ENCODE data around the gene HOXD8.

HOXD8 gene

DNA sequence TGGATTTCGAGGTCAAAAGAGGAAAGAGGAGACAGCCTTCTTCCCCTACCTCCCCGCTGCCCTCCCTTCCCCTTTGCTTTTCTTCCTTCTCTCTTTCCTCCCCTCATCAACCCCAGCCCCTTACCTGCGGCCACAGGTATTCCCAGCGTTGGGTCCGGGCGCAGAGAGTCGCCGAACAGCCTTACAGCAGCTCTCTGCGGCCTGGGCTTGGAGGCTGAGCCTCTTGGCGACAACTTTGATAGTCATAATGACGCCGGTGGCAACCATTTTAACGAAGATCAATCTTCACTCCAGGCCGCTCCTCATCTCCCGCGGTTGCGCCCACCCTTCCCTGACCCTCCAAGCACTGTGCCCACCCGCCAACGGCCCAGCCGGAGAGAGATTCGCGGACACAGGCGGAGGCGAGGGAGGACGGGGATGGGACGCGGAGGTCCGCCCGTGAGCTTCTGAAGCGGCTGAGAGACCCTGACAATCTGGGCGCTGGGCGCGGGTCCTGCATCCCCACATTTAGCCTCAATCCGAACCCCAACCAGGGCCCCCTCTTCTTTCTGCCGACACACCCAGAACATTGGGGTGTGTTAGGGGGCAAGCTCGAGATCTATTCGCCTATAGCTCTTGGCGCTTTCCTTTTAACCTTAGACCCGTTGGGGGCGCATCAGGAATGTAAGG is 44.3 kb upstream of the HOXD8 start:
- H3K27ac ChIP-seq (ENCODE audit: low read length), result no peak overlapping the region
- no peak overlapping the region for H3K4me3 ChIP-seq (ENCODE audit: low read length)
- no peaks in the 10 kb centered on the region for H3K4me1 ChIP-seq (ENCODE audit: control insufficient read depth, low read depth, low read length)
- H3K36me3 ChIP-seq (ENCODE audit: control insufficient read depth, low read depth, low read length), result no peaks in the 10 kb centered on the region
- H3K9me3 ChIP-seq (ENCODE audit: control insufficient read depth, low read depth, low read length), result no peaks in the 10 kb centered on the region
- peaks cover 100% of the 10 kb centered on the region for H3K27me3 ChIP-seq (ENCODE audit: control insufficient read depth, insufficient read depth, low read length)
- no peak overlapping the region for H3K9ac ChIP-seq (ENCODE audit: low read length)

DNA sequence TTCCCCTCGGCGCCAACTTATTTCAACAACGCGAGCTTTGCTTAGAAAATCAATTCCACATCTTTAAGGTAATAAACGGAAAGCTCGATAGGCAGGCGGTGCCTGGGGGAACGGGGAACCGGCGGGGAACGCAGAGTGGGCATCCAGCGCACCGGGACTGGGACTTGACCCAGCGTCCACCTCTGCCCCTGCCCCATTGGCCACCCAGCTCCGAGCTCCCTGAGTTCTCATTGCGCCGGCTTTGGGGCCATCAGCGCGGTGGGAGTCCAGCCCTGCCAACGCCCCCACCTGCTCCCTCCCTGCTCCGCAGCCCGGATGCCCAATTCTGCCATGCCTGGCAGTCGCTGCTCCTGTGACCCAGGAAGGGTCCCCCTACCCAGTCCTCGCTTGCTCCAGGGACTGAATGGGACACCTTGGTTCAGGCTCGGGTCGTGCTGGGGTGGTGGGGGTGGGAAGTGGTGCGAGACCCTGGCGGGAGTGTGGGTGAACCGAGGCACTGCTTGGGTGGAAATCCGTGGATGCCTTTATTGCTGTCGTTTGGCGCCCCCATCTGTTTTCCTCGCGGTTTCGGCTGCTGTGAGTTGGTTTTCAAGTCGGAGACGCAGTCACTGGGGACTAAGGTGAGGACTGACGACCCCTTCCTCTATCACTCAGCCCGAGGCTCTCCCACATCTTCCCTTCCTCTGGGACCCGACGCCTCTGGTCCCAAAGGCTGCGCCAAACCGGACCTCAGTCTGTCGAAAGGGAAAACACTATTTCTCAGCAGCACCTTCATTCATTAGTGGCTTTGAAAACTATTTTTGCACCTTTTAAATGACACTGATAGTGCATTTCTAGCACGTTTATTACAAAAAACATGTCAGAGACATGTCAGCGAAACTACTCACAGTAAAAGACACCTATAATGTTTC is 43.4 kb upstream of the HOXD8 start:
- peaks cover 100% of the 10 kb centered on the region for H3K27me3 ChIP-seq (ENCODE audit: control insufficient read depth, insufficient read depth, low read length)
- no peak overlapping the region for H3K27ac ChIP-seq (ENCODE audit: low read length)
- no peak overlapping the region for H3K4me3 ChIP-seq (ENCODE audit: low read length)
- H3K36me3 ChIP-seq (ENCODE audit: control insufficient read depth, low read depth, low read length), result no peaks in the 10 kb centered on the region
- H3K9ac ChIP-seq (ENCODE audit: low read length), result no peak overlapping the region
- no peaks in the 10 kb centered on the region for H3K4me1 ChIP-seq (ENCODE audit: control insufficient read depth, low read depth, low read length)
- H3K9me3 ChIP-seq (ENCODE audit: control insufficient read depth, low read depth, low read length), result no peaks in the 10 kb centered on the region

DNA sequence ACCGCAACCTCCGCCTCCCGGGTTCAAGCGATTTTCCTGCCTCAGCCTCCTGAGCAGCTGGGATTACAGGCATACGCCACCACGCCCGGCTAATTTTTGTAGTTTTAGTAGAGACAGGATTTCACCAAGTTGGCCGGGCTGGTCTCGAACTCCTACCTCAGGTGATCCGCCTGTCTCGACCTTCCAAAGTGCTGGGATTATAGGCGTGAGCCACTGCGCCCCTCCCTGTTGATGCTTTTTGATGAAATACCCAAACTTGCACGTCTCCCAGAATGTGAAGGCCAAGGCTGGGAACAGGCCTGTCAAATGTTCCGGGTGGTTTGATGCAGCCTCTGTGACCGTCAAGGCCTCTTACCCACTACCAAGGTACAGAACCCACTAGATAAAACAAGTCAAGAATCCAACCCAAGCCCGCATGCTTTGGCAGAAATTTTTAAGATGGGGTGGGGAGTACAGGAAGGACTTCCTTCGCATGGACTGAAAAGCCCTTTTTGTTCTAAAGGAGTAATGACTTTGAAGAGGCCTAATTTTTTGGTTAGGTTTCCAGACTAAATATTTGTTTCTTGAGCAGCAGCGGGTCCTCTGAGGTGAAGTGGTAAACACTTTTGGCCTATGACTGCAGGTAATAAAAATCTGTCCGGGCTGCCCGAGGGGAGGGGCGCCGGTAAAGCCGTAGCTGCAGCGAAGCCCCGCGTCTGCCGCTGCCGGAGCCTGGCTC is 42.0 kb upstream of the HOXD8 start:
- H3K9me3 ChIP-seq (ENCODE audit: control insufficient read depth, low read depth, low read length), result no peaks in the 10 kb centered on the region
- H3K4me3 ChIP-seq (ENCODE audit: low read length), result peak overlapping the region; percentile 38
- peaks cover 100% of the 10 kb centered on the region for H3K27me3 ChIP-seq (ENCODE audit: control insufficient read depth, insufficient read depth, low read length)
- H3K9ac ChIP-seq (ENCODE audit: low read length), result no peak overlapping the region
- no peaks in the 10 kb centered on the region for H3K4me1 ChIP-seq (ENCODE audit: control insufficient read depth, low read depth, low read length)
- no peak overlapping the region for H3K27ac ChIP-seq (ENCODE audit: low read length)
- no peaks in the 10 kb centered on the region for H3K36me3 ChIP-seq (ENCODE audit: control insufficient read depth, low read depth, low read length)

DNA sequence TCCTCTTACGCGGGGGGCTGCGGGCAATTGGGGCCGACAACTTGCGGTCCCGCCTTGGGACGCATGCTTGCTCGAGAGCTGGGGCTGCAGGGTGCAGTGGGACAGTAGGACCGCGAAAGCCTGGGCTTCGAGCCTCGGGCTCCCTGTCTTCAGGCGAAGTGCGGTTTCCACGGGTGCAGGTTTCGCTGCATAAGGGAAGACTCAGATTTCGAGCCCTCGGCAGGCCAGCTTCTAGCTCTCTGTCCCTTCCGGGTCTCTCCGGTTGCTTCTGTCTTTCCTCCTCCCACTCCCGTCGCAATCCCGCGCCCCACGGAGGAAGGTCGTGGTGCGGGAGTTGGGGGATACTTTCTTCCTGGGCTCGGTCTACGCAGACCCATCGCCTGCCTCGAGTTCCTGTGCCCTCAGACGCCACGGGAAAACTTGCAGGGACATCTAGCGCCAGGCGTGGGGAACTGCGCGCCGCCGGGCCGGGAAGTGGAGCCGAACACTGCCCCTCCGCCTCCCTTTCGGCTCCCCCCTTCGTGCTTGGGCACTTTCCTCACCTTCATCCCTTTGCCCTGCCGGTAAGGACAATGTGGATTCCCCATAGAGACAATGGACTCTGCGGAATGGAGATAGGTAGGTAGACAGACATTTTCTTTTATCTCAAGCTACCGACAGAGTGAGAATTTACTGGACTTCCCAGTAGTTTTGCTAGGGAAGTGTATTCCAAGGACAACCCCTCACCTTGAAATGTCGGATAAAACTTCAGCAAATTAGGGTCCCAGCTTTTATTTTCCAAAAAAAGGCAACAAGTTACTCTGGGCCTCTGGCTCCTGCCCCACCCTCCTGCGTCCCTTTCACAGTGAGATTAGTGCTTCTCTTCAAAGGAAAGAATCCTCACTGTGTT is 41.2 kb upstream of the HOXD8 start:
- Histone ChIP-seq H3K9me3 (ENCODE audit: control insufficient read depth, low read depth, low read length) (no peaks in the 10 kb centered on the region), H3K9ac (ENCODE audit: low read length) (no peak overlapping the region), H3K36me3 (ENCODE audit: control insufficient read depth, low read depth, low read length) (no peaks in the 10 kb centered on the region), H3K27me3 (ENCODE audit: control insufficient read depth, insufficient read depth, low read length) (peaks cover 100% of the 10 kb centered on the region), H3K4me3 (ENCODE audit: low read length) (peak overlapping the region; percentile 38), H3K4me1 (ENCODE audit: control insufficient read depth, low read depth, low read length) (no peaks in the 10 kb centered on the region), H3K27ac (ENCODE audit: low read length) (no peak overlapping the region)

- no peak overlapping the region for H3K9ac ChIP-seq (ENCODE audit: low read length)
- H3K36me3 ChIP-seq (ENCODE audit: control insufficient read depth, low read depth, low read length), result no peaks in the 10 kb centered on the region
- H3K27ac ChIP-seq (ENCODE audit: low read length), result no peak overlapping the region
- H3K4me1 ChIP-seq (ENCODE audit: control insufficient read depth, low read depth, low read length), result no peaks in the 10 kb centered on the region
- H3K9me3 ChIP-seq (ENCODE audit: control insufficient read depth, low read depth, low read length), result no peaks in the 10 kb centered on the region
- peaks cover 100% of the 10 kb centered on the region for H3K27me3 ChIP-seq (ENCODE audit: control insufficient read depth, insufficient read depth, low read length)
- H3K4me3 ChIP-seq (ENCODE audit: low read length), result no peak overlapping the region
Measured at GRCh38 chr2:176088937-176089842, 40.3 kb upstream of the HOXD8 start.

DNA sequence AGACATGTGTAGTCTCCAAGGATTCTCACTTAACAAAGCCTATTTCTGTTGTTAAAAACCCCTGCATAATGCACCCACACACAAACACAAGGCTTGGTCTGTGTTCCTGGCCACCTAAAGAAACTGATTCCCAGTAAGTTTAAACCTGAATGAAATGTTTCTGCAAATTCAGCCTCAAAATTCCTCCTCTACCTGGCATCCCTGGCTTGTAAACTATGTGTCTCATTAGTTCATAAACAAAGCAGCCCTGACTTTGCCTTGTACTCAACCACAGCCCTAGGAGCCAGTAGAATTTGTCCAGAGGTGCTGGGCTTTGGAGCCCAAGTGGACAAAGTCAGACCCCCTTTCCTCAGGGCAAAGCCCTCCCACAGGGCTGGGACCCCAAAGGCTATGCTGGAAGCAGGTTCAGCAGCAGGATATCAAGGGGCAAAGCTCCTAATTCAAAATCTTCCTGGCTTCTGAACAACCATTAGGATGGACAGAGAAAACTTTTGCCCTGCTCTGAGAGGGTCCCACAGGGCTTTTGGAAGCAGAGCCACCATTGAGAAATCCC is 39.6 kb upstream of the HOXD8 start:
- no peaks in the 10 kb centered on the region for H3K9me3 ChIP-seq (ENCODE audit: control insufficient read depth, low read depth, low read length)
- H3K36me3 ChIP-seq (ENCODE audit: control insufficient read depth, low read depth, low read length), result no peaks in the 10 kb centered on the region
- H3K27ac ChIP-seq (ENCODE audit: low read length), result no peak overlapping the region
- H3K4me3 ChIP-seq (ENCODE audit: low read length), result no peak overlapping the region
- H3K9ac ChIP-seq (ENCODE audit: low read length), result no peak overlapping the region
- H3K27me3 ChIP-seq (ENCODE audit: control insufficient read depth, insufficient read depth, low read length), result peaks cover 100% of the 10 kb centered on the region
- no peaks in the 10 kb centered on the region for H3K4me1 ChIP-seq (ENCODE audit: control insufficient read depth, low read depth, low read length)

- H3K9ac ChIP-seq (ENCODE audit: low read length), result no peak overlapping the region
Measured at GRCh38 chr2:176090862-176091261, 38.6 kb upstream of the HOXD8 start.

DNA sequence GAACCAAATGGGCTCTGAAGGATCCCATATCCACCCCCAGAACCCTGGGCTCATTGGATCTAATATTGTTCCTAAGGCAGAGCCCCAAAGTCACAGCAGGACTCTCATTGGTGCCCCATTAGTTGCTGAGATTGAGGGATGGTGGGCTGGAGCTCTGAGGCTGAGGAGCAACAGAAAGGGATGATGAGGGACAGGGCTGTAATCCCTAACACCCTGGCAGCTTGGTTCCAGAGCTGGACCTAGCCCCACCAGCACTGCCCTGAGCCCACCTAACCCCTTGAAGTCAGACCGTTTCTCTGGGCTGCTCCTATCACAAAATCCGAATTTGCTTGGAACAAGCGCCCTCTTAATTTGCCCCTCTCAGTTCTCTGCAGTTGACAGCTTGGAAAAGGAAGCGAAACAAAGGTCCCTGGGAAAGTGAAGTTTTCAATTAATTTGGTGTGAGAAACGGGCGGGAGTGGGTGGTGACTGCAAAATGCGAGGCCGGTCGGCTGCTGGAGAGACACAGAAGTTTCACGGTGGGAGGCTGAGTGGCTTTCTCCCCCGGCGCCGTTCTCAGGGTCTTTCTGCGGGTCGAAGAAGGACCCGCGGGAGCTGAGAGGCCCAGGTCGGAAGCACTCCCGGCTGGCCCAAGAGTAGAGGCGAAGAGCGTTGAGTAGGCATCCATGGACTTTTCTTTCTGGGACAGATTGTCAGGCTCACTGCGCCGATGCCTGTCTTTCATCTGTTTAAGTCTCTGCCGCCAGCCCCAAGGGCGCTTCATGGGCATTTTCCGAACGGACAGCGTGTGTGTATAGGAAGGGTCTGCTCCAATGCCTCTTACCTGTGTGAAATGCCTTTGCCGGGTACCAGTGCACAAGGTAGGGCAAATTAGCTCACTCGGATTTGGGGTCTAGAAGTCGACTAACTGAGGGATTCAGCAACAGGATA is 37.9 kb upstream of the HOXD8 start:
- H3K4me3 ChIP-seq (ENCODE audit: low read length), result no peak overlapping the region

More at GRCh38 chr2:176090862-176091261, 38.6 kb upstream of the HOXD8 start:
- Histone ChIP-seq H3K27ac (ENCODE audit: low read length) (no peak overlapping the region), H3K9me3 (ENCODE audit: control insufficient read depth, low read depth, low read length) (no peaks in the 10 kb centered on the region), H3K27me3 (ENCODE audit: control insufficient read depth, insufficient read depth, low read length) (peaks cover 100% of the 10 kb centered on the region), H3K4me1 (ENCODE audit: control insufficient read depth, low read depth, low read length) (no peaks in the 10 kb centered on the region), H3K4me3 (ENCODE audit: low read length) (no peak overlapping the region), H3K36me3 (ENCODE audit: control insufficient read depth, low read depth, low read length) (no peaks in the 10 kb centered on the region)

GRCh38 chr2:176092270-176093144 is 37.0 kb upstream of the HOXD8 start, which contains the start of gene HOXD13:
TSS of gene HOXD13 (plus strand) at chr2:176092721. CDS start at chr2:176092891, 170 bp downstream.
- Histone ChIP-seq H3K4me3 (ENCODE audit: low read length) (peak within 1 kb of the TSS; percentile 31), H3K27ac (ENCODE audit: low read length) (no peak within 1 kb of the TSS), H3K9me3 (ENCODE audit: control insufficient read depth, low read depth, low read length) (no peaks in the 10 kb centered on the region), H3K36me3 (ENCODE audit: control insufficient read depth, low read depth, low read length) (no peaks in the 10 kb centered on the region), H3K4me1 (ENCODE audit: control insufficient read depth, low read depth, low read length) (peaks cover 6% of the 10 kb centered on the region), H3K9ac (ENCODE audit: low read length) (no peak within 1 kb of the TSS), H3K27me3 (ENCODE audit: control insufficient read depth, insufficient read depth, low read length) (peaks cover 100% of the 10 kb centered on the region)

More for the DNA sequence above, 37.9 kb upstream of the HOXD8 start:
- Histone ChIP-seq H3K36me3 (ENCODE audit: control insufficient read depth, low read depth, low read length) (no peaks in the 10 kb centered on the region), H3K9me3 (ENCODE audit: control insufficient read depth, low read depth, low read length) (no peaks in the 10 kb centered on the region), H3K9ac (ENCODE audit: low read length) (no peak overlapping the region), H3K27me3 (ENCODE audit: control insufficient read depth, insufficient read depth, low read length) (peaks cover 100% of the 10 kb centered on the region), H3K4me1 (ENCODE audit: control insufficient read depth, low read depth, low read length) (peaks cover 4% of the 10 kb centered on the region), H3K27ac (ENCODE audit: low read length) (no peak overlapping the region)

Data from iPS-18a (cell line).